Sigmoid colon (tissue), 4 donors: ENCODE data around the gene OLFML3.

Experiments
- CTCF ChIP-seq, 4 experiments: fragments of 450-650 bp in 3 of 4; fragments of 200-600 bp in 1 of 4; IDR thresholded peaks; one replicate each; pipeline ENCODE4 v1.5.1; 2016 to 2019; ENCODE audit warnings: antibody characterized with exemption in 4 of 4, mild to moderate bottlenecking in 3 of 4, moderate library complexity in 2 of 4
- EP300 ChIP-seq, 4 donors: sonication (generic); formaldehyde crosslinking; IDR thresholded peaks; one replicate each; pipeline ENCODE4 v1.6.1; 2017; ENCODE audit warnings: antibody characterized with exemption in 4 of 4
- POLR2A ChIP-seq, 2 donors: fragments of 450-650 bp; IDR thresholded peaks; one replicate each; pipeline ENCODE4 v1.6.1; 2016; ENCODE audit warnings: antibody characterized with exemption in 2 of 2, mild to moderate bottlenecking in 2 of 2, moderate library complexity in 2 of 2
- POLR2AphosphoS5 ChIP-seq, 4 donors: sonication (generic); formaldehyde crosslinking; IDR thresholded peaks; one replicate each; pipeline ENCODE4 v1.6.1; 2017; ENCODE audit warnings: antibody characterized with exemption in 4 of 4

DNA sequence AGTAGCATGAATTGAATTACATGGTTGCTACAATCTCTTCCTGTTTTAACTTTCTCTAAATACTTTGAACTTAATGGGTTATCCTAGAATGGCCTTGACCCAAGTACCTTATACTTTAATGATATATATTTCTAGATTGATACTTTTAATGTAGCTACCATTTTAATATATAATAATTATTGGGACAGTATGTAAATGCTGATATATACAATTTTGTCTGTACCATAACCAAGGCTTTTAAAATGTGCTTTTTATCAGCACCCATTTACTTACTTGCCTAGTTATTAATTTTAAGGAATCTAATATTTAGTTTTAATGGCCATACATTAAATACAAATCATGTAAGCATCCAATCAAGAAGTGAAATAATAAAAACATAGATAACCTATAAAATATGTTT is 36.7 kb upstream of the OLFML3 start:
- TF ChIP-seq POLR2AphosphoS5 (IDR thresholded peaks at IDR 0.05) (no peak), CTCF (IDR thresholded peaks at IDR 0.05) (no peak), POLR2A (IDR thresholded peaks at IDR 0.05) (no peak), EP300 (IDR thresholded peaks at IDR 0.05) (no peak)
